CD4-positive, alpha-beta T cell treated with Interleukin-10 for 1 hour (primary cell): ENCODE data around the gene ZNF777.
"Not testable (repeated sequence)": the region's sequence is repeated elsewhere in the genome, so short reads cannot be mapped to it uniquely, and the experiment has no call there.

ENCODE experiments used
- DNase-seq: peaks from one replicate; pipeline ENCODE4 v3.0.0-alpha.2; 2020

ZNF777 gene

DNA sequence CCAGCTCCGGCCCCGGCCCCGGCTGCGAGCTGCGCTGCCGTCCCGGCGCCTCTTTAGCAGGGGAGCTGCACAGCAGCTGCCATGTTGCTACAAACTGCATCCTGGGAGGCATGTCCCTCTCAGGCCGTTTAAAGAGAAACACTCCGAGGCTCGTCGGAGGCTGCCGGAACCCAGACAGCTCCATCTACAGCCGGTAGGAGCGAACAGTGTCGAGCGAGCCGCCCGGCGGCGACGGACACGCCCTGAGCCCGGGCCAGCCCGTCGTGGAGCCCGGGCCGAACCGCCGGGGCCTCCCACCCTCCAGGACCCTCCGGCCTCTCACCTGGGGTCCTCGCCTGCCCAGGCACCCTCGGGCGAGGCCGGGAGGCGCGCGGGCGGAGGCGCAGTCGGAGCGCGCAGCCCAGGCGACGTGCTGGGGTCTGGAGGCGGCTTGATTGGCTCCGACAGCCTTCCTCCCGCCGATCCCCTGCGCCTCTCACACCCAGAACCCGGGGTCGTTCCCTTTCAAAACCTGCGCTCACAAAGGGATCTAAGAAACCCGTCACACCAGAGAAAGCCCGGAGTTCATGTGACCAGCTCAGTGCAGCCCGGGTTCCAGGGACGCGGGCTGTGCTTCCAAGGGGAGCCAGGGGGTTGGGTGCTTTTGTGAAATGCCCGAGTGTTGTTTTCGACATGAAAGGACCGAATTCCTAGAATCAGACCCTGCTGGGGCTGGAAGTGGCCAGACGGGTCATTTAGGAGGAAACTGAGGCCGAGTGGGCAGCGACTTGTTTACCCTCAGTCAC lies at the start of gene ZNF777:
Gene ZNF777, minus strand, starts transcription at position 570 of the 785 bp plus-strand sequence. CDS start 5,040 bp downstream, outside the sequence.
- peak; percentile 86 for DNase-seq

DNA sequence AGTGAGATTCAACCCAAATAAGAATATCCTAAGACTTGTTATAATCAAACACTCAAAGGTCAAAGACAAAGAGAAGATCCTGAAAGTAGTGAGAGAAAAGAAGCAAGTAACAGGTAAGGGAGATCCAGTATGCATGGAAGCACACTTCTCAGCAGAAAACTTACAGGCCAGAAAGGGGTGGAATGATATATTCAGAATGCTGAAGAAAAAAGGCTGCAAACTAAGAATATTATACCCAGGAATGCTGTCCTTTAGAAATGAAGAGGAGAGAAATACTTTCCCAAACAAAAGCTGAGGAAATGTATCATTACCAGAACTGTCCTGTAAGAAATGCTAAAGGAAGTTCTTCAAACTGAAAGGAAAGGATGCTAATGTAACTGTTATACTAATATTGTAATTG lies 49.4 kb upstream of the ZNF777 start:
- DNase-seq: no peak

DNA sequence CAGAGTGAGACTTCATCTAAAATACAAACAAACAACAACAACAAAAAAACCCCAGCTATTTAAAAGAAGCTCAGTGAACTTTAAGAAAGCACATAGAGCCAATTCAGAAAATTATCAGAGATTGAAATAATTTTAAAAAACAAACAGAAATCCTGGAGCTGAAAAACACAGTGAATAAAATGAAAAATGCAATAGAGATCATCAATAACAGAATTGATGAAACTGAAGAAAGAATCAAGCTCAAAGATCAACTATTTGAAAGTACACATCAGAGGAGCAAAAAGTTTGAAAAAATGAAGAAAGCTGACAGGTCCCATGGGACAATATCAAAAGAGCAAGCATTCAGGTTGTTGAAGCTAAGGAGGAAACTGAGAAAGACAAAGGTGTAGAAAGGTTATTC lies 48.9 kb upstream of the ZNF777 start:
- DNase-seq: no peak

DNA sequence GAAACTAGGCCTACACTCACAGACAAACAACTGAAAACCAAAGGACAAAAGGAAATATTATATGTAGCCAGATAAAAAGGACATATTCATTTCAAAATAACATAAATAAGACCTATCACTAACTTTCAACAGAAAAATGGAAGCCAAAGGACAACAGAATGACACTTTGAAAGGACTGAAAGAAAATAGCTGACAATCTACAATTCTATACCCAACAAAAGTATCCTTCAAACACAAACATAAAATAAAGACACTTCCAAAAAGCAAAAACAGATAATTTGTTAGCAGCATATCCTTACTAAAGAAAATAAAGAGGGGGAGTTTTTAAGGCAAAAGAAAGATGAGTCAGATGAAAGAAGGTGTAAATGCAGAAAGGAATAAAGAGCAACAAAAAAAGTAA lies 44.7 kb upstream of the ZNF777 start:
- no peak for DNase-seq

DNA sequence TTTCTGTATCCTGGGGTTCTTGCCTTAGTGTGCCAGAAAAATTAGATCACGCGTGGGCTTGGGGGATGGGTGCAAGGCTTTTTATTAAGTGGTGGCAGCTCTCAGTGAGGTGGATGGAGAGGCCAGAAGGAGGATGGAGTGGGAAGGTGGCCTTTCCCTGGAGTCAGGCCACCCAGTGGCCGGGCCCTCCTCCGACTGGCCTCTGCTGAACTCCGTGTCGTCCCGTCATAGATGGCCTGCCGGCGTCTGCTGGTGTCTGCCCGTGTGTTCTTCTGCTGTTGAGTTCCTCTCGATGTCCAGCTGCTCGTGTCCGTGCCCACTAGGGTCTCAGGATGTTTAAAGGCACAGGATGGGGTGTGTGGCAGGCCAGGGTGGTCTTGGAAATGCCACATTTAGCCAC lies 40.8 kb upstream of the ZNF777 start:
- DNase-seq: no peak

DNA sequence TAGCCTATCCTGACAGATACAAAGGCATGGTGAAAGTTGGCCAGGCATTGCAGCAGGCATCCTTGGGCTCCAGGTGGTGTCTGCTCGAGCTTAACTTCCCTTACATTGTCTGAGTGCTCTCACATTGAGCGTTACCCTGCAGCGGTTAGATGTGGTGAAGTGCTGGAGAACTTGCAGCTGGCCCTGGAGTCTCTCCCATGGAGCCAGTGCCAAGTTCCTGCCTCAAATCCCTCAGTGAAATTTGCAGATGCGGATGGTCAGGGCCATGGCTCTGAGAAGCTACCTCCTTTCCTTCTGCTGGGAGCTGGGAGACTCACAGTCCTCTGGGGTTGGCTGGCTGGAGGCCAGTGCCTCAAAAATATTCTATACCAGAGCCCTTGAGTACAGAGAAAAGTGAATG lies 40.0 kb upstream of the ZNF777 start:
- no peak for DNase-seq

DNA sequence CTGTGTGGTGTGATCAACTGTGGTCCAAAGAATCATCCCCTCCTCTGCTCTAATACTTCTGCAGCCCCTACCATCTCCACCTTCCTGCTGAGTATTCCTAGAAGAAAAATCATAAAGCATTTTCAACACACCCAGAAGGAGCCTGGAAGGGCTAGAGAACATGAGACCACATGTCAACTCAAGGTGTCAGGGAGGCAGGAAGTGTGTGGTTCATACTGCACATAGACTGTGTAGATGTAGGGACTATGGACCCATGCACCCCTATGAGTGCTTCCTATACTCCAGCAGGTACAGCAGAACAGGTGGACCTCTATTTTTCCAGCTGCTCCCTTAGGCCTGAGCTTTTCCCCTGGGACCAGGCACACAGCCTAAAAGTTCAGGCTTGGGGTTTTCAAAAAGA lies 39.3 kb upstream of the ZNF777 start:
- peak; percentile 12 for DNase-seq

DNA sequence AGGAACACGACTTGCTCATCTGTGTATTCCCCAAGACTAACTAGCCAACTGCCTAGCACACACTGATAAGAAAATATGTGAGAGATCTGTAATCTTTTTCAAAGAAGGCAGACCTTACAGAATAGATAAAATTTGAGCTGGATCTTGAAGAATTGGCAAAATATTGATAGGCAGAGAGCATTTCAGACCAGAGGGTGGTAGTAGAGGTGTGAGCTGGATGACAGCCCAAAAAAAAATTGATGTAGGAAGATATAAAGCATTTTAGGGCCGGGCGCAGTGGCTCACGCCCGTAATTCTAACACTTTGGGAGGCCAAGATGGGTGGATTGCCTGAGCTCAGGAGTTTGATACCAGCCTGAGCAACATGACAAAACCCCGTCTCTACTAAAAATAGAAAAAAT lies 37.9 kb upstream of the ZNF777 start:
- no peak for DNase-seq

DNA sequence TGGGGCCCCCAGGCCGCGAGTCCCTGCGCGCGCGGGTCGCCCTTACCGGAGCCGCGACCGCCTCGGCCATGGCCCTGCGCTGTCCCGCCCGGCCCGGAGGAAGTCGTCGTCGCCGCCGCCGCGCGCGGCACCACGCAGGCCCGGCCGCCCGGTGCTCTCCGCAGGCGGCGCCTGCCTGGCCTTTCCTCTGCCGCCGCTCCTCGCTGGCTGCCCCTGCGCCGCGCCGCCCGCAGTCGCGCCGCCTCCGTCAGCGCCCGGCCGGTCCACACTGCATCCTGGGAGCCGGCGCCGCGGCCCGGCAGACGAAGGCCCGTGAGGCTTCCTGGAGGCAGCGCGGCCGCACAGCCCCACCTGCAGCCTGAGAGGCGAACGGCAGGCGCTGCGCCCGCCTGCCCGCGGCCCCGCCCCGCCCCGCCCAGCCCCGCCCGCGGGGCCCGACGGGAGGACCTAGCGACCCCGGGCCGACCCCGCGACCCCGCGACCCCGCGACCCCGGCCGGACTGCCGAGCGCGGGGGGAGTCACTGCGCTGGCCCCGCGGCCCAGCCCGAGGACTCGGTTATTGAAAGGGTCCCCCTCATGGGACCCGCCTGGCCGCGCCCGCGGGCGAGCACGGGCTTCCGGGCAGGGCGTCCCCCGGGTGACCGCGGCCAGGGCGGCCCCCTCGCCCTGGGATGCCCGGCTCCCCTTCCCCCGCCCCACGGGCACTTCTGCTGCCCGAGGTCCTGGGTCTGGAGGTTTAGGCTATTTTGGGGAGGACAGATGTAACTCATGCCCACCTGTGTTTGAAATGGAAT lies 36.8 kb upstream of the ZNF777 start, which contains the start of gene ZNF746:
Gene ZNF746, minus strand, starts transcription at position 343 of the 795 bp plus-strand sequence. Its CDS starts 273 bp downstream, at position 70.
- peak; percentile 85 for DNase-seq

DNA sequence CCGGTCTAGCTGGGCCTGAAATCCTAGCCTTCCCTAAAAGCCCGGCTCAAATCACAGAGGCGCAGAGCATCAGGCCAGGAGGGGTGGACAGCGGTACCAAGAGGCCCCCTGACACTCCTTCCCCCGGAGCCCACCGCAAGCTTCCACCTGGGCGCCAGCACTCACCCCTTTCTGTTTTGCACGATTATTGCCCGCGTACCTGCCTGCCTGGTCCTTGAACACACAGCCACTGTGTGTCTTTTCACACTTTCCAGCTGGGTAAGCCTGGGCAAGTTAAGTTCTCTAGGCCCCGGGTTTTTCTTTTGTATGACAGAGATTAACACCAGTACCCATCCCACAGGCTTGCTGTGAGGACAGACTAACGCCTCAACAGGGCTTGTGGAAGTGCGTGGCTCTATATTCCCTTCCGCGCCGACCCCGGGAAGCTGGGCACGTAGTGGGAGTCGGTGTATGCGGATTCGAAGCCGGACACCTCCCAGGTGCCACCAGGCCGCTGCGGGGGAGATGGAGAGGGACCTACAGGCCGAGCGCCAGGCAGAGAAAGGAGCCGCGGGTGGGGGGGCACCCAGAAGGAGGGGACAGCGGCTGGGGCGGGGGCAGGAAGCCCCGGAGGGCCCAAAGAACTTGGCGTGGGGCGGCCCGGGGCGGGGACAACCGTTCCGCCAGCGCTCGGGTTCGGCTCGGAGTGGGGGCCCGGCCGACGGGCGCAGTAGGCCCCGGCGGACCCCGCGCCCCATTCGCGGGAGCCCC lies 36.0 kb upstream of the ZNF777 start:
- DNase-seq: peak; percentile 59

DNA sequence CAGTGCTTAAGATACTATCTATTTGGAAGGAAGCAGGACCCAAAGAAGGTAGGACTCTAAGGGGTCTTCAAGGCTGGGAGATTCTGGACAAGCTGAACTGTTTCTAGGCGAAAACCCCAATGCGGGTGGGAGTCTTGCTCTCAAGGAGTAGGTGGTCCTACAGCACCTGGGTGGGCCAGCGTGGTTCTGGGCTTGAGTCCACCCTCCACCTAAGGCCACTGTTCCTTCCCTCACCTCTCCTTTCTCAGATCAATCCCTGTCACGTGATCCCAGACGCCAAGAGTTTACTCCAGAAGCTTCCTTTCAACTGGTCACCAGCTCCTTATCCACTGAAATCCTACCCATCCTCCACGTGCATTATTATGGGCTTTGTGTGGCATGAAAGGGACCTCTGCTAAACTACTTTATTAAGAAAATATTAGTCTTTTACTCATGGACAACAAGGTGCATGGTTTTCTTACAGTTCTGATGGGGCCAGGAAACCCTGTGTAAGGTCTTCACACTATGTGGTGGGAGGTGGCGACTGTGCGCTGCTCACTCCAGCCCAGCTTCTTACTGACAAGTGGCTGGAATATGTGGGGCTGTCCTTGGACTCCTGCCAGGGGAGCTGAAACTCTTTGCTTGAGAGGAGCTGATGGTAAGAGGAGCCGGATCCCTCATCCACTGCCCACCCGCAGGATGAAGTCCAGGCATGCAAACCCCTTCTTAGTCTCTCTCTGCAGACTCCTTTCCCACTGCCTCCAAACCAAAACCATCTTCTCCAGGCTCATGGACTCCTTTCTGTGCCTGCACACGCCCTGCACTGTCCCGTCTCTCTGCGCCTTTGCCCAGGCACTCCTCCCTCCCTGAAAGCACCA lies 35.2 kb upstream of the ZNF777 start:
- DNase-seq: no peak

DNA sequence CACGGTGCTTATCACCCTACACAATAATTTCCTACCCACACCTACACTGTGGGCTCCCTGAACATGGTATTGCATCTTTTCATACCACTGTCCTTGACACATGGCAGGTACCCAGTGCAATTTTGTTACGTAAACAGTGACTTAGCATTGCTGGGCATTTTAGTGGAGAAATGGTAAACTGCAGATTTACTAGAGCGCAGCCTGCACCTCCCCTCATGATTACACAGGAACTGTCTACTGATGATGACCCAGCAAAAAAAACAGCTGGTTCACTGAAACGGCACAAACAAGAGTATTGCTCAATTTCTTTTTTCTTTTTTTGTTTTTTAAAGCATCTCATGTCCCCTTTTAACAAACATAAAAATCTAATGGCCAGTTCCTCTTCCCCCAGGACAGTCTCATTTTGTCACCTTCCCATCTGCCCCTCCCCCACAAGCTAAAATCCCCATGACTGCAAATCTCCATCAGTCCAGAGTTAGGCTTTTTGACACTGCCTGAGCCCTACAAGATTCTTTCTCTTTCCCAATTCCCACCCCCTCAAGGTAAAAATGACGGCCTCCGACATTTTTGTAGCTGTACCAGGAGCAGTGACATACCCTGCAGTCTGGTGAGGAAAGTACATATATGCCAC lies 34.0 kb upstream of the ZNF777 start:
- DNase-seq: no peak

DNA sequence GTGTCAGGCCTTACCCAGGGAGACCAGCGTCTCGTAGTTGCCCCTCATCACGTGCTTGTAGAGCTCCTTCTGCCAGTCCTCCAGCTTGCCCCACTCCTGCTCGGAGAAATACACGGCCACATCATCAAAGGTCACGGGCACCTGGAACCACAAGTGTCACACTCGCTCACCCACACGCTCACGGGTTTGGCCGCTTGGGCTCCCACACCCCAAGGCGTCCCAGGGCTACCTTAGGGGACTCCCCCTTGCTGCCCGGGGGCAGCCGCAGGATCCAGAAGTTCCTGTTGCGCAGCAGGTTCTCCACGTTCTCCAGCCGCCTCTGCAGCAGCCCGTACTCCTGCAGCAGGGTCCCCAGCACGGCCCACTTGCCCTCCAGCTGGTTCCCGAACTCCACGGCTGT lies 33.1 kb upstream of the ZNF777 start:
- DNase-seq: not testable (repeated sequence)

DNA sequence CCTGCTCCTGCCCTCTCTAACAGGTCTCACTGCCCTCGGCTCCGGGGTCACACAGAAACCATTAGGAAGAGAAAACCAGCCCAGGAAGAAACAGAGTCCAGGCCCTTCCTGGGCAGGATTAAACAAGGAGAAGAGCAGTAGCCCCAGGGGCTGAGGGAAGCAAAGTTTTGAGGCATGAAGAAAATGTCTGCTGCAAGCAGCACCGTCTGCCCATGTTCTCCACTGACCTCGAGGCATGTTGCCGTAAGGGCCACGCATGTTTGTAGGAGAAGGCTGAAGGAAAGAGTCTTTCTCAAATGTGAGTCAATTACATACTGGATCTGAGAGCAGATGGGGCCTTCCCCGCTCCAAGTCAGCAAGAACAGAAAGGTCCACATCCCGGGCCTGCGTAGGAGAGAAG lies 32.5 kb upstream of the ZNF777 start:
- DNase-seq: no peak

DNA sequence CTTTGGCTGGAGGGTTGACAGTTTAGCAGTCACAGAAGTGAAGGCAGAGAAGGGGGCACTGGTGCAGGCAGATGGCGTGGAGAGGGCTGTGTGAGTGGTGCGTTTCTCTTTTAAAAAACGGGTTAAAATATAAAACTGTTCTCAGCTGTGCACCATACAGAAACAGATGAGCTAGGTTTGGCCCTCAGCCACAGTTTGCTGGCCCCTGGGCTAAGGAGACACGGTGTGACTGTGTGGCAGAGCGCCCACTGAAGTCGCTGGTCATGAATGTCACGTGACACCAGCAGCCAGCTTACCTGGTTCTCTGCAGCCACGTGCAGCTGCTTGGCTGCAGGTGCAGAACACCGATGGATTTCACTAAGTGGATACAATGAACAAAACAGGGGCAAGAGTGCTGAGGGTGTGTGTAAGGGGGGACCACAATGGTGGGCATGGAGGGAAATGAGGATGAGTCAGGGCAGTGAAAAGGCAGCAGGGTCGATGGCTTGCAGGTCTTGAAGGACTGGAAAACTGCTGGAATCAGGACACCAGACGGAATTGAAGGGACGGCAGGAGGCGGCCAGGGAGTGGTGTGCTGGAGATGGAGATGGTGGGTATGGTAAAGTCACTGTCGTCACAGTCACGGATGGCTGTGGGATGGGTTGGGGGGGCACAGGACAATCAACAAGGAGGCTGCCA lies 29.4 kb upstream of the ZNF777 start:
- no peak for DNase-seq

DNA sequence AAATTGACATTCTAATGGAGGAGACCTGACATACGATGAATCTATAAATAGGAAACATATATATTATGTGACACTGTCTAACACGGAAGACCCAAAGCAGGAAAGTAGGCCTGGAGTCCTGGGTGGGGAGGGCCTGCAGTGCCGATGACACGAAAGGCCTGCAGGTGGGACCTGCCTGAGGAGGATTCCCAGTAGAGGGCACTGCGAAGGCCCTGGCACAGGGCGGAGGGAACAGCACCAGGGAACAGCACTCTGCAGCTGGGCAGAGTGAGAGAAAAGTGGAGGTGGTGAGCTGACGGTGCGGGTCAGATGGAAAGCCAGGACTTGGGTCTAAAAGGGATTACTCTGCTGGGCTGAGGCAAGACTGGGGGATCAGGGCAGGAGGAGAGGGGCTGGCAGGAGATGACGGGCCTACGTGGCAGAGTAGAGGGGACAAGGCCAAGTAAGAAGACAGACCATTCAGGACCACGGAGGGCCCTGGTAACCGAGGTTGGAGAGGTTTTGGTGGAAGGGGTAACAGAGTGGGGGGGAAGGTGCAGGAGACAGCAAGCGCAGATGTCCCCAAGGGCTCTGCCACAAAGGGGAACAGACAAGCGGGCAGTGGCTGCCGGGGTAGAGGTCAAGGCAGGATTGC lies 28.6 kb upstream of the ZNF777 start:
- DNase-seq: peak; percentile 8

DNA sequence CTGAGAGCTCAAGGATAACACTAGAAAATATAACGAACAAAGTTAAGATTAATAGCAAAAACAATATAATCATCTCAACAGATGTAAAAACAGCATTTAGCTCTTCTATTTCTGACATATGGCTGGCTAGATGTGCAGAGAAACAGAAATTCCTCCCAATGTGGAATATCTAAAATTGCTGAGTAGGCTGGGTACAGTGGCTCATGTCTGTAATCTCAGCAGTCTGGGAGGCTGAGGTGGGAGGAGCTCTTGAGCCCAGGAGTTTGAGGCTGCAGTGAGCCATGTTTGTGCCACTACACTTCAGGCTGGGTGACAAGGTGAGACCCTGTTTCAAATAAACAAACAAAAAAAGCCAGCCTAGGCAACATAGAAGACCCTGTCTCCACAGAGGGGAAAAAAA lies 18.7 kb upstream of the ZNF777 start:
- no peak for DNase-seq

DNA sequence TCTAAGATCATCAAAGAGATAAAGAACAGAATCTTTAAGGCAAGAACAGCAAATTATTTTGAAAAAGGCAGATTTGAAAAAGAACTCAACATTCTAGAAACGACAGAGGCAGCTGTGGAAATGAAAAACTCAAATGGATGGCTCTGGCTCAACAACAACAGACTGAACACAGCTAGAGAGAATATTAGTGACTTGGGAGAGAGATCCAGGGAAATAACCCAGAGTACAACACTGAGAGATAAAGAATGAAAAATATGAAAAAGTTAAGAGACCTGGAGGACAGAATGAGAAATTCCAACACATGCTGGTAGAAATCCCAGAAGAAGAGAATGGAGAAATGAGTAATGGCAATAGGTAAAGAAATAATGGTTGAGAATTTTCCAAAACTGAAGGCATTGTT lies 17.9 kb upstream of the ZNF777 start:
- no peak for DNase-seq

DNA sequence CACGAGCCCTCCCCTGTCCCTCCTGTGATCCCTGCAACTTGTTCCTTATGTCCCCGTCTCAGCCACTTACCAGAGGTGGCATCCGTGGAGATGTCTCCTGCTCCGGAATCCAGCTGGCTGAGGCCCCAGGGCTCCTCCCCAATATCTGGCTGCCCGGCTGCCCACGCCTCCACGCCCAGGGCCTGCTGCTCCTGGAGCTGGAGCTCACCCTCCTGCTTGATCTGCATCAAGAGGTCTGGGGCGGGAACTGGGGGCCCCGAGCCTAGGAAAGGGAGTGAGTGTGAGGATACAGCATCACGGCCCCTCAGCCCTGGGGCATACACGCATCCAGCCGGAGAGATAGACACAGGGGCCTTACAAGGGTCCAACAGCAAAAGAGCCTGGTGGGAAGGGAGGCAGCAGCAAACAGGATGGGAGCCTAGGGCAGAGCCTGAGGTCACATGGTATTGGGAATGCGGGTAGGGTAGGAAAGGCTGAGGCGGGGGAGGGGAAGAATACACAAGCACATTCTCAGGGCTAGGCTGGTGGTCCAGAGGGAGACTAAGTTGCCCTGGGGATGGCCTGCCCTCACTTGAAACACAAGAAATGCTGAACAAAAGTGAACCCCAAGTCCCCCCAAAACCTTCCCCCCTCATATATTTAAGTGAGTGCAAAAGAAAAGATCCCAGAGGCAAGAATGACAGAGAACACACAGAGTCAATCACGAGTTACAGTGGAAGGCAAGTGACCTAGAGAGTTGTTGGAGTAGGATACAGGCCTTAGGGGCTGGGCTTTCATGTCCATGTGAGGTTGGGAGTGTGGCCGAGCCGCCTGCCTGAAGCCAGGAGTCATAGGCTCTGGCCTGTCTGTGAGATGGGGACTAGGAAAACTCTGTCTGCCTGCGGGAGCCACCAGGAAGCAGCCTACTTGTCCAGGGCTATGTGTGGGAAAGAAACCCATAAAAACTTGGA lies 16.9 kb upstream of the ZNF777 start:
- no peak for DNase-seq

DNA sequence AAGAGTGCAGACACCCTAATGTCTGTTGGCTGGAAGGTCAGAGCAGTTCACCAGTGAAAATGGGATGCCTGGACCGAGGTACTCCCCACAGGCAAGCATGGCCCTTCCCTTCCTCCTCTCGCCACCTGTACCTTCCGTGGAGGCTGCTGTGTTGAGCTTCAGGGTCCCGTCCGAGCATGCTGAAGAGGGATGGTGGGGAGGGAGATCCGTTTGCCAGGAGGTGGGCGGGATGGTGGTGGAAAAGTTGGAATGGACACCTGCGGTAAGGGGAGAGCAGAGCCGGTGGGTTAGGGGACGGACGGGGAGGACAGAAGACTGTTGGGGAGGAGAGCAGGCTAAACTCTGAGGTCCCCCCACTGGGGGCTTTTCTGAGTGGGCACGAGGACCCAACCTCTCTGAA lies 15.9 kb upstream of the ZNF777 start:
- DNase-seq: no peak
